Left colon (tissue), 2 donors: ENCODE measurements around the gene KIF21A. TPM values are rescaled to one million over a fixed set of nuclear protein-coding genes. Genes with fewer than 3 reads are reported as not detected.
"Not testable (repeated sequence)": the region's sequence is repeated elsewhere in the genome, so short reads cannot be mapped to it uniquely, and the experiment has no call there.

Source experiments
- ATAC-seq: fragments of 200-7000 bp; cut with Tn5 transposase; one replicate; pipeline ENCODE4 v1.9.1; 2020; ENCODE audit warnings: mild to moderate bottlenecking, moderate library complexity
- DNase-seq, 2 donors: peaks; one replicate each; pipeline ENCODE4 v3.0.0-alpha.2; 2020
- intact Hi-C, 2 donors: fragments of 100-400 bp; cut with DNase I in 1 of 2; cut with micrococcal nuclease in 1 of 2; formaldehyde crosslinking; loops; one replicate each; pipeline versions ENCODE4 v1.11.2 to v1.14.0; 2022; cut with DNase I, micrococcal nuclease
- long read RNA-seq: library from polyadenylated mRNA; unstranded; transcript quantifications from one replicate; pipeline ENCODE4 v2.0.0, GENCODE V29; 2021
- total RNA-seq, 2 donors: library from RNA; stranded (reverse); fragmentation: NEBNext Ultra II Directional; extraction: Animal tissue kit (Norgen Biotek cat#: 25700); gene quantifications; one replicate each; pipeline ENCODE4 v1.2.1, GENCODE V29; 2021
- donor health status: DM: no; HTN: no; CAD: no.
- donor health status: DM: yes; HTN: yes; CAD: no.

The KIF21A gene
- 10 to 100 TPM; 33.5 to 35.0 TPM for total RNA-seq
- long read RNA-seq, partial matches to known transcripts = 31 of 33 reads
- long read RNA-seq, other reads (novel, unspliced or antisense) = 2 of 33 reads

- DNase-seq (peak; percentile 91 to 92), ATAC-seq (peak; percentile 91)
- intact Hi-C loops = no loop called here
Observed at GRCh38 chr12:39443081-39443928, at the start of gene KIF21A. Gene KIF21A, minus strand, starts transcription at chr12:39443120. Its CDS starts 150 bp downstream, at chr12:39442970.

DNA sequence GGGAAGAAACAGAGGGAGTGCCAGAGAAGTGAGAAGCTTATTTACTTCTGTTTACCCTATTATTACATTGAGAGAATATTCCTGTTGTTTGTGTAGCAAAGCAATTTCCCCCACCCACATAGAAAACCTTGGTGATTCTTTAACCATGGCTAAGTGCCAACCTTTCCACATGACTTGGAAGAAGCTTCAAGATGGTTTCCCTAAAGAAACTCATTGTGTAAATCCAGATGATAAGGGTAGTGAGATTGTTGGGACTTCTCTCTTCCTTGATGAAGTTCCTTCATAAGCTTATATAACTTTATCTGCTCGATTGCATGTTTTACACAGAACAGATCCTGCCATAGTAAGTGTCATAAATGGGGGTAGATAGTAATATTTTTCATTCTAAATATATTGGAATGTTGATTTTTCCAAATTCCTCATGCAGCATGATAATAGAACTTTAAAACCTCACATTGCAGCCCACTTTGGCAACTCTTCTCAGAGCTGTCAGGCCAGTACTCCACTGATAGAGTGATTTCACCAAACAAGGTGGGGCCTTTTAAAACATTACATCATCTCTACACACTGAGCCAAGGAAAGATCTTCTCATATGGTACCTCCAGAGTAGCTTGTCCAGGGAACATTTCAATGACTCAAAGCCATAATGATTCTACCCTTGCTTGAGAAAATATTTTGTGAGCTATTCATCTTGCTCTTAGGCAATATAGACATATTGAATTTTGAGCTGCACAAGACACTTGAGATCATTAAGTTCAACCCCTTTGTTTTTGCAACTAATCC, 47.8 kb upstream of the KIF21A start:
- no peak for DNase-seq
- intact Hi-C loops = no loop called here
- ATAC-seq = peak; percentile 56

DNA sequence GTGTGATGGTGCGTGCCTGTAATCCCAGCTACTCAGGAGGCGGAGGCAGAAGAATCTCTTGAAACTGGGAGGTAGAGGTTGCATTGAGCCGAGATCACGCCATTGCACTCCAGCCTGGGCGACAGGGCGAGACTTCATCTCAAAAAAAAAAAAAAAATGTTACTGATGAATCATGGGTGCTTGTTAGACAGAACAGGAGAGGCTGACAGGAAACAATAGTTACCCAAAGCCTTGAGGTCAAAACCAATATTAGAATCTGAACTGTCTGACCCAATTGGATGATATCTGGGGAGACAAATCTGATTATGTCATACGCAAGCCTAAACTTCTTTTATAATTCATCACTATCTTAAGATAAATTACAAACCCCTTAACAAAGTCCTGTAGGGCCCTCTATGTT, 40.7 kb upstream of the KIF21A start:
- intact Hi-C loops = no loop called here
- no peak for ATAC-seq
- no peak for DNase-seq

GRCh38 chr12:39483042-39483441, 40.1 kb upstream of the KIF21A start:
- intact Hi-C loops = no loop called here
- DNase-seq (no peak), ATAC-seq (no peak)

DNA sequence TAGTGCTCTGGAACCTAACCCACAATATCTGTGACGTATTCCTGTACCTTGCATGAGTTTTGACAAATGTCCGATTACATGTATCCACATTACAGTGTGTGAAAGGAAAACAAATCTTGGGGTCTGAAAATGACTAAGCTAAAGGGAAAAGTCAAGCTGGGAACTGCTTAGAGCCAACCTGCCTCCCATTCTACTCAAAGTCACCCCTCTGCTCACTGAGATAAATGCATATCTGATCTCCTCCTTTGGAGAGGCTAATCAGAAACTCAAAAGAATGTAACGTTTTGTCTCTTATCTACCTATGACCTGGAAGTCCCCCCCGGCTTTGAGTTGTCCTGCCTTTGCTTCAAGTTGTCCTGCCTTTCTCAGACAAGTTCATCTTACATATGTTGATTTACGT, 34.0 kb upstream of the KIF21A start:
- intact Hi-C loops = no loop called here
- DNase-seq (no peak), ATAC-seq (no peak)

DNA sequence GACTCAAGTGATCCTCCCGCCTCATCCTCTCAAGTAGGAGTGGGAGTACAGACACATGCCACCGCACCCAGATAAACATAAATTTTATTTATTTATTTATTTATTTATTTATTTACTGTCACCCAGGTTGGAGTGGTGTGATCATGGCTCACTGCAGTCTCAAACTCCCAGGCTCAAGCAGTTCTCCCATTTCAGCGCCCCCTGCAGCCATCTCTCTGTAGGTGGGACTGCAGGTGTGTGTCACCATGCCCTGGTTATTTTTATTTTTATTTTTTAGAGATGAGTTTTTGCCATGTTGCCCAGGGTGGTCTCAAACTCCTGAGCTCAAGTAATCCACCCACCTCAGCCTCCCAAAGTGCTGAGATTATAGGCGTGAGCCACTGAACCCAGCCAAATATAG, 33.2 kb upstream of the KIF21A start:
- intact Hi-C loops = no loop called here
- ATAC-seq (no peak), DNase-seq (no peak)

GRCh38 chr12:39475136-39475535, 32.2 kb upstream of the KIF21A start:
- DNase-seq, ATAC-seq, intact Hi-C loops: not testable (repeated sequence)

GRCh38 chr12:39467432-39467870, 24.5 kb upstream of the KIF21A start:
- intact Hi-C loops = no loop called here
- ATAC-seq = no peak
- DNase-seq = no peak

DNA sequence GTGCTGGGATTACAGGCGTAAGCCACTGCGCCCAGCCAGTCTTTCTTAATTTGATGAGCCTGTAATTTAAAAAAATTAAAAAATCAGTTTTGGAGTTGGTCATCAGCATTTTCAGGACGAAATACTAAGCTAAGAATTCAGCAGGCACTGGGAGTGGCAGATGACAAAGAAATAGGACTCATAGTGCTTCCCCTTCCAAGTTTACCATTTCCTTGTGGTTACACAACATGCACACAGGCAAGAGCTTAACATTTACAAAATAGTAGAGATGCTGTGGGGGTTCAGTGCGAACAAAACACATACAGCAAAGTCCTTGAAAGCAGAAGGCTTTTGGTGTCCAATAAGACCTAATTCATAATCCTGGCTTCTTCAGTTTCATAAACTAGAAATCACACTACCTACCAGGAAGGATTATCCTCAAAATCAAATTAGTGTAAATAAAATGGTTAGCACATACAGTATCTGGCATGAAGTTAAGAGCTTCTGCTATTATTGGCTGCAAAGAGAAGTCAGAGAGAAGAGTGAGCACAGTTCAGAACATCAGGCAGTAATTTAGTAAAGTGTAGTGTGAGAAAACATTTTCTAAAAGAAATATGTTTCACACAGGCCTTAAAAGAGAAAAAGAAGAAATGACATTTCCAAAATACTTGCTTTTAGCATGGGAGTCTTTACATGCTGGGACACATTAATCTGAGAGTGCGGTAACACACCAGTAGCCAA, 22.2 kb upstream of the KIF21A start:
- intact Hi-C loops = no loop called here

GRCh38 chr12:39461059-39461458, 18.1 kb upstream of the KIF21A start:
- DNase-seq (no peak), ATAC-seq (no peak)
- intact Hi-C loops = no loop called here

More for the DNA sequence above, 22.2 kb upstream of the KIF21A start:
- ATAC-seq = no peak
- DNase-seq = no peak

DNA sequence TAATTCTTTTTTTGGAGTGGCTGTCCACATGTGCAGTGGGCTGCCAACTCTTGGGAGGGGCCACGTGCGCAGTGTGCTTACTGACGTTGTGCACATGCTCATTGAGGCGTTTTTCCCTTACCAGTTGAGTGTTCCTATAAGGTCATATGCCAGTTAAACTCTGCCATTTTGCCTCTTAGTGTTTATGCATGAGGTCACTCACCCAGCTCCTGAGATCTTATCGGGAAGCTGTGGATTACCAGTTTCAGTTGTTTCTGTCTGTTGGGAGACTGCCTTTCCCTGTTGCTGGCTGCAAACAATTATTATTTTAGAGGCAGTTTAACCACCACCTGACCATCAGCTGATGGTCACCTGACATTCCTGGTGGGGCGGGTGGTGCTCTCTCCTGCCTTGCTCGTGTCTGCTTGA, 16.1 kb upstream of the KIF21A start:
- intact Hi-C loops = no loop called here
- DNase-seq (no peak), ATAC-seq (no peak)

GRCh38 chr12:39451977-39452376, 9.1 kb upstream of the KIF21A start:
- intact Hi-C loops = no loop called here
- no peak for DNase-seq
- no peak for ATAC-seq

GRCh38 chr12:39448038-39448437, 5.1 kb upstream of the KIF21A start:
- intact Hi-C loops = no loop called here
- ATAC-seq = no peak
- DNase-seq = no peak

- ATAC-seq = no peak
- intact Hi-C loops = no loop called here
- DNase-seq = no peak
Observed at GRCh38 chr12:39443929-39444209, 949 bp upstream of the KIF21A start.

DNA sequence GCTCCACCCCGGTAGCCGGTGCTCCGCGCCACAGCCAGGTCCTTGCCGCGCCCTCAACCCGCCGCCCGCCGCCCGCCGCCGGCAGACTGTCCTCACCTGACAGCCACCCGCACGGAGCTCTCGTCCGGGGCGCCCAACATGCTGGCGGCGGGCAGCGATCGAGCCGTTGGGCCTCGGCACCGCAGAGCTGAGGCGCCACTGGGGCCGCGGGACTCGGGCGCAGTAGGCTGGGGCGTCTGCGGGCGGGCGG, 164 bp downstream of the KIF21A start:
- ATAC-seq (peak; percentile 41), DNase-seq (no peak)
- intact Hi-C loops = no loop called here

- peak in 1 of 2 donors; percentile 48 for DNase-seq
- ATAC-seq = peak; percentile 20
- intact Hi-C loops = no loop called here
Observed at GRCh38 chr12:39441963-39442830, 723 bp downstream of the KIF21A start.

DNA sequence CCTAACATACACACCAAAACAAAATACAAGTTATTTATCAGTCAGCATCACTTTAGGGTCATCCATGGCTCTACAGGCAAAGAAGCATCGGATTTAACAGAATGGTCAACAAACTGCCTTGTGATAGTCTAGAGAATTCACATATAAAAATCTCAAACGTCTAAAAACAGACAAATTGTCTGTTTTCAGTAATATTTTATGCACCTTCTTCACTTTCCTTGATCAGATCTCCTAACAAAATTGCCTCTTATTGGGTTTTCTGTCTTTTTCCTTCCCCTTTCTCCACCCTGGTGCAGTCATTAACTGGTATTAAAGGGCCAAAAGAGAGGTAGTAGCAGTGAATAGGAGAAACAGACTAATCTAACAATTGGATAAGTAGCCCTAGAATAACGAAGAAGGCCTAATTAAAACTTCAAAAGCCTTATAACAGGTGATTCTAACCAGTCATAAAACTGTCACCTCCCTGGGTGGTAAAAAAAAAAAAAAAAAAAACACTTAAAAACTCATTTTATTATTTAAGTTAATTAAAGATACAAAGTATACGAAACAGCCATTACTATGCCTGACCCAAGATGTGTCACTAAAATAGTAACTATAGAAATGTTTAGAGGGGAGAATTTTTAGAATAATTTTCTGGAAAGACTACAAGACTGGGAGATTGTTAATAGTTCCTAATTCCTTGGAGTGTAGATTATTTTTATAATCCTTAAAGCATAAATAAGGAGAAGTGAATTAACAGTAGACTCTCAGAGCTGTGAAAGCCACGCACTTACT, 1.5 kb downstream of the KIF21A start:
- ATAC-seq (no peak), DNase-seq (no peak)
- intact Hi-C loops = no loop called here

- intact Hi-C loops = no loop called here
- ATAC-seq (no peak), DNase-seq (no peak)
Observed at GRCh38 chr12:39440781-39441180, 2.1 kb downstream of the KIF21A start.
